HG02798 (cell line): ENCODE results near the gene HOXD8.

ENCODE experiments used
- ATAC-seq: cut with Tn5 transposase; IDR thresholded peaks from one replicate; pipeline ENCODE4 v1.9.1; 2021; ENCODE audit warnings: mild to moderate bottlenecking; ENCODE audit not compliant: unreplicated experiment, poor library complexity

HOXD8 gene

DNA sequence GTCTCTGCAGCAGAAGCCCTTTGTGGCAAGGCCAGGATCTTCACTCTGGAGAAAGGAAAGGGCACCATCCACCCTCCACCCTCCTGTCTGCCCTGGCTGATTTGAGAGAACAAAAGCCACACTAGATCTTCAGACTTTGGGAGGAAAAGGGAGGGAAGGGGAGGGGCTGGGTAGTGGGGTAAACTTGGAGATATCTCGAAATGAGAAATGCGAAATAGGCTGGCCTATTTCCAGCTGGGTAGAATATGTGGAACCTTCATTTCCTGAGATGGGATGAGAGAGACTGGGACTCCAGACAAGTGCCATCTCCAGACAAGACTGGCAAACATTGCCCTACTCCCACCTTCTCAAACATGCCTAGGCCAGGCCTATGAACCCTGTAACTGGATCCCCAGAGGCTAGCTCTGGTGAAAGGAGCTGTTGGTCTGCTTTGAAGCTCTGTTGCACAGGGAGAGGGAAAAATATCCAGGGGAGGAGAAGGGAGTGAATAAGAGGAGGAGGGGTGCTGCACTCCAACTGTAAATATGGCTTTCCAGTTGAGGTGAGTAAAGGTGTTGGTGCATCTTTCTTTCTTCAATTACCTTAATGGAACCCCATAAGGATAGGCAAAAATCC is 28.2 kb upstream of the HOXD8 start:
- no peak for ATAC-seq

DNA sequence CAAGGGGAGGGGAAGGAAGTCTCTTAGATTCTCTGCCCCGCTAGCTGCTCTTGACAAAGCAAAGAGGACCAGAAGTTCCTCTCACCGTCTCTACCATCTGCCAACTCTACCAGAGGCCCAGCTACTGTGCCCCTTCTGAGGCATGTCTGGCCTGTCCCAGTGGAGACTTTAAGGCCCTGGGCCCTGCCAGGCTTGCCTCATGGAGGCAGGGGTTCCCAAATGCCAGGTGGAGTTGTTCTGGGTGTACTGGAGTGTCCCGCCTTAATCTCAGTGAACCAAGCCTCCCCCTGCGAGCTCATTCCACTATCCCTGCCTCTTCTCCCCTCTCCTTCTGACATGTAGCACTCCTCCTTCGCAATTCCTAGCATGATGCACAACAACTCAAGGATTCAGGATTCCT is 27.7 kb upstream of the HOXD8 start:
- no peak for ATAC-seq

DNA sequence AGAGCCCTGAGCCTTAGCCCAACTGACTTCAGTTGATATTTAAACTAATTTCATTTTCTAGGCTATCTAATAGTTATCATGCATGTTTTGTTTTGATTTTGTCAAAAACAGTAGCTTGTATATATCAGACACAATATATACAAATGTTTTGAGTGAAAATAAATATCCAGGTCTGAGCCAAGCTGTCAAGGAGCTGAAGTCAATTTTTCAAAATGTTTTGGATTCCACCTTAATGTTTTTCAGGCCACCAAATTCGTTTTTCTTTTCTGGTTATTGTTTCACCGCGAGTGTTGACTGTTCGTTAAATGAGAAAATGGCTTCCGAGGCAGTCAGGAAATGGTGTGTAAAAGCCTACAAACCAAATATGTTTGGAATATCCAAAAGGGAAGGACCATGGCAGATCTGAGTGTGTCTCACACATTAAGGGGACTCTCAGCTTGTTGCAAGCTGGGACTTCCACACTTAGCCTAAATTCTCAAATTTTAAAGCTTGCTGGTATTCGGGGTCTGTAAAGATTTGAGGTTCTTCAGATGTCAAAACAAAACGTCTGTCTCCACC is 27.1 kb upstream of the HOXD8 start:
- ATAC-seq = no peak

DNA sequence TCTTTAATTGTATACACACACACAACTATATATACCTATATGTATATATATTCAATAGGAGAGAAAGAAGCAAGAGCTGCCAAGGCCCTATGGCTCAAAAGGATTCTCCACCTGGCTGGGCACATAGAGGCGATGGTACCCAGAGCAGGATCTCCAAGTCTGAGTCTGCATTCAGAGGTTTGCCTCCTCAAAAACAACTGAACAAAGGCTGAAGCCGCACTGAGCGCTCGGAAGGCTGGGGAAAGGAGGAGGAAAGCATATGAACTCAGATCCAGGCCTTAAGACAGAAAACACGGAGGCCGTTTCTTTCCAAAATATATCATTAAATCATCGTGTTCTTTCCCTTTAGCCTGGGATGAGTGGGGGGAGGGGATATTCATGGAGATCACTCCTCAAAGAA is 26.3 kb upstream of the HOXD8 start:
- ATAC-seq = no peak

DNA sequence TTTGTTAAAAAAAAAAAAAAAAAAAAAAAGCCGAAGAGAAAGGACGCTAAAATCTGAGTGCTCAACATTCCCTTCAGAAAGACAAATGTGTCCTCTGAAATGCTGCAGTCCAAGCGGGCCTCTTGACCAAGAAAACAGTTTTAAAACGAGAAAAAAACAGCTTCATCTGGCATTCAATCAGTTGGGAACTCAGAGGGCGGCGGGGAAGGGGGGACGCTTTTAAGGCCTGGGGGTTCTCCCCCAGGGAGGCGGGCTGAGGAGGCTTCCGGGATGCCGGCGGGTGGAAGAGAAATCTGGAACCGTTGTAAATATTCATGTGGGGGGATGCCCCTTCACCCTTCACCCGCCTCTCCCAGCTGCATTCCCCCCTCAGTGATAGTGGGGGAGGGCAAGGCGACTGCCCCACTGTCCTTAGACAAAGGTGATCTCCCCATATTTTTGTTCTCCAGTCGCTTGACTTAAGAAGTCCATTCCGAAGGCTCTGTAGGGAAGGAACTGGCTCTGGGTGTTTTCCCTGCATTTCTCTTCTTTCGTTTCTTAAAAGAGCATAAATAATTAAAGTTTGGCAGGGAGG is 25.7 kb upstream of the HOXD8 start:
- no peak for ATAC-seq

DNA sequence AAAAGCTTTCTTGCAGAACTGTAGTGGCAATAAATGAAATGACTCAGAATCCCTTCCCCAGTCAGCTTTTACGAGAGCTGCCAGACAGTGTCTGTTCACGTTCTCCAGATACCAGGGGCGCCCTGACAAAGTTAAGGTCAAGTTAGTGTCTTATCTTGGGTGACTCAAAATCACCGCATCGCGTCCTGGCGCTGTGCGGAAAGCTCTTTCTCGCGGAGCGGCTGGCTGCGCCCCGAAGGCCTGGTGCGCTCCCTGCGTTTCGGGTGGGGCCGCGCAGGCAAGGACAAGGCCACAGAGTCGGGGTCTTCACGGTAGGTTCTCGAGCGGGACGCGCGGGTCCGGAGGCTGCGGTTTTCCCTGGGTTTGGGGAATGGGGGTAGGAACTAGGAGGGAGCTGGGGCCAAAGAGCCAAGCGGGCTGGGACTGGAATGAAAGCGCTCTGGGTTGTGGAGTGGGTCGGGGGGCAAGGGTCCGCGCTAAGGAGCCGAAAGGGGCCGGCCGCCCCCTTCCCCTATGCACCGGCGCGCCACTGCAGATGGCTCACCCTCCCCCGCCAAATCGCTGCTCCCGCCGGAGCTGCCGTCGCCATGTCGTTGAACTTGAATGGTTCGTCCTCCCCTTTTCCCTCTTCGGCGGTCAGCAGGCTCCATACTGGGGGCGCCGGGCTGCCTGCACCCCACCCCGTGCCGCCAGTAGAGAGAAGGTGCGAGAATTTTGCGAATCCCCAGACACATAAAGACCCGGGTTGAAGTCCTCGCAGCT is 25.0 kb upstream of the HOXD8 start:
- no peak for ATAC-seq

DNA sequence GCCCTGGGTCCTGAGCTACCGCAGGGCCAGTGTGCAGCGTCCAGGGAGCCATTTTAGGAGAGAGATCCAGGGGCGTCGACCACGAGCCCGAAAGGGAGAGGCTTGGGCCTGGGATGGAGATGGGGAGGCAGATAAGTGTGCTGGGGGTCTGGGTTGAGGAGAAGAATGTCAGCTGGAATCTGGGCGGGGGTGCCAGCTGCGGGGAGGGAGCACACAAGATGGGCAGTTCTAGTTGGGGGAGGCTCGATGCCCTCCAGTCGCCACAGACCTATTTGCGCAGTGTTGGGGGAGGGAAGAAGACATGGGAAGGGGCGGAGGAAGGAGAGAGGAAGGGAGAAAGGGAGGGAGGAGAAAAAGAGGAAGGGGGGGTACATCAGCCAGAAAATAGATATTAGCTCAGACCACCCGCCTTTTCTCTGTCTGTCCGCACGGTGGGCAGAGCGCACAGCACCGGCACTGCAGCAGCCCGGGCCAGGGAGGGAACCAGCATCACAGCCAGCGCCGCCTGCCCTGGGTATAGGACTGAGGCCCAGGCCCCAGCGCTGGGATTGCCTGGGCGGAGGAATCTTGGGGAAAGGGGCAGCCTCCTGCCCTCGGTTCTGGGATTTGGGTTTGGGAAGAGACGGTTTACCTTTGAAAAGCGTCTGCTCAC is 24.3 kb upstream of the HOXD8 start:
- ATAC-seq = no peak

DNA sequence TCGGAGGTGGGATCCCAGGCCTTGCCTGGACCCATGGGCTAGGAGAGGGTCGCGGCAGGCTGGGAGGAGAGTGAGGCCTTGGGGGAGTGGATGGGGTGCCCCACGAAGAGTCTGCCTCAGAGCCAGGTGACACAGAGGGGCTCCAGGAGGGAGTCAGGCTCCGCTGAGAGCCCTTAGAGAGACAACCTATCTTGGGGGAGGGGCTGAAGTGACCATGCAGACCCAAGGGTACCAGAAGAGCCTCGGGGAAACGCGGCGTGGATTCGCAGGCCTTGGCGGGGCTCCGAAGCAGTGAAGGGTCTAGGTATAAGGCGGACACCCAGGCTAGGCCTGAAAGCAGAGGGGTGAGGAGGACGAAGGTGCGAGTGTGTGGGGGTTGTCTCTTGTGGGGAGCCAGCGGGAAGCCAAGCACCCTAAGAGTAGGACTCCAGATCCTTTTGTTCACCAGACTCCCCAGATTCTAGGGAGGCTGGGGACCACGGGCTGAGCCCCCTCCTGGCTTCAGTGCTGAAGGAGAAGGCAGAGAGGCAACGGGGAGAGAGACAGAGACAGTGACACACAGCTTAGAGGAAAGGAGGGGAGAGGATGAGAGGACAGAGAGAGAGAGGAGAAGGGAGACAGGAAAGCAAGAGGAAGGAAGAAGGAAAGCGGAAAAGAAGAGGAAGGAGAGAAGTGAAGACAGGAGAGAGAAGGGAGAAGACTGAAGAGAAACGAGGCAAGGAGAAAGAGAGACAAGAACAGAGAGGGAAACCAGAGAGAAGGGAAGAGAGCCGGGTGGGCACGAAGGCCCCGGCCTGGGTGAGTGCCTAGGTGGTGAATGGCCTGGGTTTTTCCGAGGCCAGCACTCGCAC is 23.6 kb upstream of the HOXD8 start:
- ATAC-seq = no peak

DNA sequence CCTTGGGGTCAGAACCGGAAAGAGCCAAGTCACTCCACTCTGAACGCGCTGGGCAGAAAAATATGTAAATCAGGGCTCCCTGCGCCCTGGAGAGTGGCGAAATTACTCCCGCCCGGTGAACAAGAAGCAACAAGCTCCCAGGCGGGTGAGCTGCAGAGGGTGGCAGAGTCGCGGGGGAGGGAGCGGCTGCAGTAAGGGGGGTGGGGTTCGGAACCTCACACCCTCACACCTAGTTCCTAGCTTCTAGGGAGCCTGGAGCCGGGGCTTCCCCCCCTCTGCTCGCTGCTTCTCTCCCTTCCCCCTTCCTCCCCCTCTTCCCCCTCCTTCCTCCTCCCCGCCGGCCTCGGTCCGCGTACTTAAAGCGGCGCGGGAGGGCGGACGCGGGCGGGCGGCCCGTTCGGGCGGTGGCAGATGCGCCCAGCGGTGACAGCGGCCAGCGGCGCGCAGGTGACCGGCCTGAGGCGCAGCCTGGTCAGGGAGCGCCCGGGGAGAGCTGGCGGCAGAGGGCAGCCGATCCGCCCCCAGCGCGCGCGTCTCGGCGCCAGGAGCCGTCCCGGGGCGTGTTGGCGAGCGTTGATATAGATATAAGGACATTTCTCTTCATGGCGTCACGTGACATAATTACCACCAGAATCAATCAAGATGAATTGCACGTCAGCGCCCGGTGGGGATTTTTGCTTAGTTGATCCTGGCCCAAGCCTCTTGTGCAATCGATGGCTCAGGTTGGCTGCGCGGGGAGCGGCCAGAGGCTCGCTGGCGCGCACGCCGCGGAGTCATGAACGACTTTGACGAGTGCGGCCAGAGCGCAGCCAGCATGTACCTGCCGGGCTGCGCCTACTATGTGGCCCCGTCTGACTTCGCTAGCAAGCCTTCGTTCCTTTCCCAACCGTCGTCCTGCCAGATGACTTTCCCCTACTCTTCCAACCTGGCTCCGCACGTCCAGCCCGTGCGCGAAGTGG is 22.6 kb upstream of the HOXD8 start, which contains the start of gene HOXD11:
HOXD11 (plus strand) TSS at position 700 of the 959 bp plus-strand sequence; CDS start at position 776, 76 bp downstream.
- ATAC-seq = no peak

DNA sequence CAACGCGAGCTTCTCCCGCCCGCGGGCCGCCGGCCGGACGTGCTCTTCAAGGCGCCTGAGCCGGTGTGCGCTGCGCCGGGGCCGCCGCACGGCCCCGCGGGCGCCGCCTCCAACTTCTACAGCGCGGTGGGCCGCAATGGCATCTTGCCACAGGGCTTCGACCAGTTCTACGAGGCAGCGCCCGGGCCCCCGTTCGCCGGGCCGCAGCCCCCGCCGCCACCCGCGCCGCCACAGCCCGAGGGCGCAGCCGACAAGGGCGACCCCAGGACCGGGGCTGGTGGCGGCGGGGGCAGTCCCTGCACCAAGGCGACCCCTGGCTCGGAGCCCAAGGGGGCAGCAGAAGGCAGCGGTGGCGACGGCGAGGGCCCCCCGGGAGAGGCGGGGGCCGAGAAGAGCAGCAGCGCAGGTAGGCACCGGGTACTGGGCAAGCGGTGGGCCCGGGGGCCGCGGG is 21.7 kb upstream of the HOXD8 start:
- no peak for ATAC-seq

DNA sequence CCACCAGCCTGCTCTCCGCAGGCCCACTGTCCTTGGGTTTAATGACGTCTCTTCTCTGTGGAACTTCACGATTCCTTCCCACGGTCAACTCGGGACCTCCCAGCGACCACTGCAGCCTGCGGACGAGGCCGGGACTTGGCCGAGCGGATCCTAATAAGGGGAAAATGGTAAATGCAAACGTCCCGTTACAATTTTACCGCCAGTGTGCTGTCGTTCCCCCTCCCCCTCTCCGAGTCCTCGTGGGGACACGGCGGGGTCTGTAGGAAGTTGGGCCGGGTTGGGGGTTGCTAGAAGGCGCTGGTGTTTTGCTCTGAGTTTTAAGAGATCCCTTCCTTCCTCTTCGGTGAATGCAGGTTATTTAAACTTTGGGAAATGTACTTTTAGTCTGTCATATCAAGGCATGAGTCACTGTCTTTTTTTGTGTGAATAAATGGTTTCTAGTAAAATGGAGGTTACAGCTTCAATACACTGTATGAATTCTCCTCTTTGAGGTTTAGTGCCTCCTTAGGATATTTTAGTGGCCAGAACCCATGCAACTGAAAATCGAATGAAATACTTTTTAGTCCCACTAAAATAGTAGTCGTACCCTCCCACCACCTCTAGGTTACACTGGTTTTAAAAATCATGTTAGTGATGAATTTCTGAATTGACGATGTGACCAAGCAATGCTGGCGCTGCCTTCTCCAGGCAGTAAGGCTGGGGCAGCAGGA is 20.2 kb upstream of the HOXD8 start:
- no peak for ATAC-seq

DNA sequence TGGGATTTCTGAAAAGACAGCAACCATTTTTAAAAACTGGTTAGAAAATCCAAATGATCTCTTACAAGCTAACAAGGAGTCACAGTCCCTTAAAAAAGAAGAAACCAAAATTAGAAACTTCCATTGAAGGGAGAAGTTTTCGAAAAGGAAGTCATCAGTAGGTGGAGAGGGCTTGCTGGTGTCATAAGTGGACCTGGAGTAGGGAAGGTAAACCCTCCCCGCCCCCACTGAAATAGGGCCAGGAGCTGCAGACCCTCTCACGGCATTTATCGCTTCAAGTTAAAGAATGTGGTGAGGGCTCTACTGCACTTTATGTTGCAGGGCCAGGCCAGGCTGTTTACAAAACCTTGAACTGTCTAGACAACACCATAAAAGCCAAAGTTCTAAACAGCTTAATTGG is 19.6 kb upstream of the HOXD8 start:
- no peak for ATAC-seq

DNA sequence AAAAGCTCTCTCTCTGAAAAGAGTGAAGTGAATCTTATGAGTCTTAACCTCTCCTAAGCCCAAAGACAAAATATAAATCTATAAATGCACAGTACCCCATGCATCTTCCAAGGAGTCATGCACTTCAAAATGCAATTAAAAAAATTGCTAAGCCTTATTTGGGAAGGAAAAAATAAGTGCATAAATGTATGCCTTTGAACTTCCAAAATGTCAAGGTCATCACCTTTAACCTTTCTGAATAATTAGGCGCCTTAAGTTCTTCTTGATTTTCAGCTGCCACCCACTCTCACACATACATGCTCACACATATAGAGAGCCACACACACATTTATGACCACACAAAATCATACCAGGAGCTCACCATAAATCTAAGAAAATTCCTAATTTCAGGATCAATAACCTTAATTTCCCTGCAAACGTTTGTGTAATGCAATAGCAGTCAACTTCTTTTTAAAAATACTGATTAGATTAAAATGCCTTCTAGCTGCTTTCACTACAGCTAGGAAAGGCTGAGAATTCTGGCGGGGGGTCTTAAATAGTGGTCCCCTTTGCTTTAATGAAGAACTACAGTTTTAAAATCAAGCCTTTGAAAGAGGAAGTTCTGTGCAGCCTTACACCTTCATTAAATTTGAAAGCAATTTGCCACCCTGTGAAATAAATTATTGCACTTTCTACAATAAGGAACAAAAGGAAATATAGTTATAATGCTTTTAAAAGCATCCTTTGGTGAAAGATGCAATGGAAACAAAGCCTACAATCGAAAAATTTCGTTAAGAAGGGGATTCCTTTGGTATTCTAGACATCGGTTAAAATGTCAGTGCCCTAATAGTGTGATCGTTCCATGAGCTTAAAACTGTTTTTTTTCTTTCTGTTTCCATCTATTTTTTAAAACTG is 18.8 kb upstream of the HOXD8 start:
- no peak for ATAC-seq

DNA sequence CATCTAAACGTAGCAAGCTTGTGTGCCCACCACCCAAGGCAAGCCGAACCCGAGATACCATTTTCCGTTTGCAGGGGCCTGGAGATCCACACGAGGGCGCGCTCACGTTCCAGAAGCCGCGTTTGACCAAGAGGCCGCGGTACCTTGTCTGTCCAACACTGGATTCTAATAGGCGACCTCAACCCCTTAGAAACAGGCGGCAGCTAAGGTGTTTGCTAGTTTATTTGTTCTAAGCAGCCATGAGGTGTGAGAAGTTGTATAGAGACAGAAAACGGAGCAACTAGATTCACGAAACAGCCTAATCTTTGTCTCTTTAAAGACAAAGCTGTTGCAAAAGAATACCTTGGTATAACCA is 18.2 kb upstream of the HOXD8 start:
- ATAC-seq = no peak

DNA sequence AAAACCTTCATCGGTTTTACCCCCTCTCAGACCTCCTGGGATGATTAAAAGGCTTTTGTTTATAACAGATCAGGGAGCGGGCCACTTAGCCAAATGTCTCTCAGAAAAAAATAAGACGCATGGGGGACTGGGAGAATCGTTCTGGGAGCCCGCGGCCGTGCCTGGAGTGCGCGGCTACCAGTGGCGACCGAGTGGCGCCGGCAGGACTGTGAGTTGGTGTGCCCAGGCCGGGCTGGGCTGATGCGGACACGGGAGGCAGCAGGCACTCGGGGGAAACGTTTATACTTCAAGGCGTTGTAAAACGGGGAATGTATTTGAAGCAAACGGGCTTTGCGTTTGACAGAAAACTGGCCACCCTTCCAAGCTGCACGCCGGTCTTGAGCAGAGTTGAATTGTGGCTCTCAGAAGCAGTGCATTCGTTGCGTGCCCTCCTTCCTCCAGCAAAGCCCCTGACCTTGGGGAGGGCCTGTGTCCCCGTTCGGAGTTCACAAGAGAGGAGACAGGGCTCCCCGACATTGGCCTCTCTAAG is 17.6 kb upstream of the HOXD8 start:
- ATAC-seq = no peak

DNA sequence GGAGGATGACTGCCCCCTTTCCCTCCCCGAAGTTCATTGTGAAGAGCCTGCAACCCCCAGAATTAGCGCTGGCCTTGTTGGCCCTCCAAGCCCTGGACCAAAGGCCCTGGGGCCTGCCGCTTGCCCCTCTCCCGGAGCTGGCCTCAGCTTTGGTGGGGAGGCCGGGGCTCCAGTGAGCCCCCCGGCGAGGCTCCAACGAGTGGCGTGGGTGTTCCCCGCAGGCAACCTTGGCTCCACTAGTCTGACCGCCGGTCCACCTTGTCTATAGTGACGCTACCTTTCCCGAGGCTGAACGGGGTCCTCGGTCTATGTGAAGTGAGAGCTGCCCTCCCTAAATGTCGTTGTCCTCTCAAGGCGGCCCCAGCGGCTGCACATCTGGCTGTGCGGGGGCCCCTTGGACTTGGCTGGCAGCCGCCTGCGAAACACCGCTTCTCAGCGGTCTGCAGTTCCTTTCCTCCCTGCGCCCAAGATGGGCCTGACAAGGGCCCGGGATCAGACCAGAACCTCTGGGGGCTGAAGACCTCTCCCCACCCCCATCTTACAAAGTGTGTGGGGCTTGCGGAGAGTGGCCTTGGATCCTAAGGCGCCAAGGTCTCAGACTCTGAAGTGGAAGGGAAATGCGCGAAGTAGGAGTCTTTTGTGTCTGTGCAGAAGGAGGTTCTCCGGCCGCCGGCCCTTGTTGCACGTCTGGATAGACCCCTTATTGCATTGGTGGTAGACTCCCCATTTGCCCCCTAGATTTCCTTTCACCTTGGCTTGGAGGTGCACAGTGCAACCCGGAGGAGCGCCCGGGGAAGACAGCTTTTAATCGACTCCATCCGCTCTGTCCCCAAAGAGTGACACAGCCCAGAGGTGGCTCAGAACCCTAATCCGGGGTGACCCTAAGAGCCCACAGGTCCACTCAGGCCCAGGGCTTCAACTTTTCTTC is 16.9 kb upstream of the HOXD8 start:
- ATAC-seq = no peak
